HG02973 (cell line): ENCODE results near the gene HADH.
"Not testable (repeated sequence)": the region's sequence is repeated elsewhere in the genome, so short reads cannot be mapped to it uniquely, and the experiment has no call there.

ENCODE experiments used
- ATAC-seq: cut with Tn5 transposase; IDR thresholded peaks from one replicate; pipeline ENCODE4 v1.9.1; 2021; ENCODE audit warnings: moderate library complexity; ENCODE audit not compliant: unreplicated experiment

Gene HADH

GRCh38 chr4:108029731-108030130, 40.0 kb downstream of the HADH start:
- no peak for ATAC-seq

DNA sequence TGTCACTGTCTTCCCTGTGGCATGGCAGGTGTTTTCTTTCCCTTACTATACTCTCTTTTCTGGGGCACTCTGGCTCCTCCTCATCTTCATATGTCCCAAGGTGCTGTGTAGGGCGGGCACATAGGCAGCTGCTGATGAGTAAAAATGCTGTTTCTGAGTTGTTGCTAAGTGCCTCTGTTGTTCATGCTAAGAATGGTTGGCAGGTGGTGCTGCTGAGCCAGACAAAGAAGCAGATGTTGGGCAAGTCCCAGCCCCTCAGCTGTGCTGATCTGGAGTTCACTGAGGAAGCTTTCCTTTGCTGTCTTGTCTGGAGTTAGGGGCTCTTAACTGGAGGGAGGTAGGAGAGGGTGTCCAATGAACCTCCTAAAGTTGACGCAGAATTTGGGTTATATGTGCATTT, 40.6 kb downstream of the HADH start:
- ATAC-seq, result peak; percentile 93

DNA sequence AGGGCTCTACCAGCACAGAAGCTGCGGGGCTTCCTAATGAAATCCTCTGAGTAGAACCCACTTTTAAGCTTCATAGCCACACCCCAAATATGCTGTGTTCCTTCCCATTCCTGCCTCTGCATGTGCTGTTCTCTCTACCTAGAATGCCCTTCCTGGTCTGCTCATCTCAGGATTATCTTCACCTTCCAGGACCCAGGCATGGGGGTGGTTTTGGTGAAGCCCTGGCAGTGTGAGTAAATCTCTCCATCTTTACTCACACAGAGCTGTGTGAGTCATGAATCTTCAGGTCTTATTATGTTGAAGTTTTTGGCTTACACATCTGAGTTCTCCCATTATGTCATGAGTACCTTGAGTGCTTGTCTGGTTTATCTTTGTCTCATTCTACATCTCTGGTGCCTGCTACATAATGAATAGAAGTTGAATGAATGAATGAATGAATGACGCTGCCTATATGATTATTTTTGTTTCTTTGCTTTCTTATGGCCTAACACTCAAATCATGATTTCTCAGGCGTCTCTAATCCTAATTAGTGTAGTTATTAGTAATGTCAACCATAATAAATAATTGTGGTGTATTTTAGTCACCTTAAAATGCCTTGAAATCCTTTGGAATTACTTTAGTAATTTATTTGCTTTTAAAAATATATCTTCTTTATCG, 41.9 kb downstream of the HADH start:
- no peak for ATAC-seq

- ATAC-seq, result no peak
These were observed 43.7 kb downstream of the HADH start for GRCh38 chr4:108033348-108033747.

DNA sequence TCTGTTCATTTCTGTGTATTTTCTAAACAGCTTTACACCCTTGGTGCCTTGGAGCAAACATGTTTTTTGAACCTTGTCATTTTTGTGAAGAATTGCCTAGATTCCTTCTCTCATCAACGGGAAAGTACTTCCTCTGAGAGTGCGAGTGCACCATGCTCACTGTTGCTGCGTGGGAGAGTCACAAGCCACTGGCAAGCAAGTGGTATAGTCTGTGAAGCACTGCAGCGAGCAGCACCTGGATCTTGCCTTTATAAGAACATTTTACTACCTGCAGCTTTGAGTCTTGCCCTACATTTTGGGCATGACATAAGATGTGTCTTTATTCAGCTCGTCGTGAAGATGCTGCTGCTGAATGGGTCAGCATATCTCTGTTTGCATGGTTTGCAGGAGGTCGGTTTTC, 44.9 kb downstream of the HADH start:
- no peak for ATAC-seq

- ATAC-seq, result no peak
These were observed 46.0 kb downstream of the HADH start for GRCh38 chr4:108035691-108036090.

GRCh38 chr4:108036213-108036612, 46.5 kb downstream of the HADH start:
- peak; percentile 91 for ATAC-seq

DNA sequence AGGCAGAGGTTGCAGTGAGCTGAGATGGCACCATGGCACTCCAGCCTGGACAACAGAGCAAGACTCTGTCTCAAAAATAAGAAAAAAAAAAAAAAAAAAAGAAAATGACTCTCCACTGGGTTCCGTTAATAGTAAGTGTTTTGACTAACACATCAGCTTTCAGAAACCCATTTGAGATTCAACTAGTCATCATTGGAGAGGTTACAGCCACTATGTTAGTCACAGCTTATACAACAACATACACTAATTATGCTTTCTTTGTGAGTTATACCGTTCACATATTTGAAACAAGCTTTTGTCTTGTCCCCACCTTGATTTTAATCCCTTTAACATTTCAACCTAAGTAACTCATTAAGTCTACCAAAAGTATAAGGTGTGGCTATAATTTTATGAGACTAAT, 48.2 kb downstream of the HADH start:
- no peak for ATAC-seq

GRCh38 chr4:108042927-108043326, 53.2 kb downstream of the HADH start:
- no peak for ATAC-seq

- no peak for ATAC-seq
These were observed 53.8 kb downstream of the HADH start for GRCh38 chr4:108043526-108043925.

- no peak for ATAC-seq
These were observed 55.4 kb downstream of the HADH start for GRCh38 chr4:108044951-108045686.

DNA sequence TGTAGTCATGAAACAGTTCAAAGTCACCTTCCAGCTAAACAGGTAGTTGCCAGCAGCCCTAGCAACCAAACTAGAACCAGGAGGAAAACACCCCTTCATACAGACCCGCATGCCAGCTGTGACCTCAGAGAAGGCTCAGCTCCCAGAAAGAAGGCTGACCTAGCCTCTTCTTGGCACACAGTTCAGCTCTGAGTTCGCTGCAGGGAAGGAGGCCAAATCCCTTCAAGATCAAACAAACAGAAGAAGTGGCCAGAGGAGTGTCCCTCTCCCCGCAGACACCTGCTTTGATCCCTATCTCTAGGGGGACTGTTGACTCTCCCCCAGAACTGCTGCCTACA, 56.0 kb downstream of the HADH start:
- no peak for ATAC-seq

DNA sequence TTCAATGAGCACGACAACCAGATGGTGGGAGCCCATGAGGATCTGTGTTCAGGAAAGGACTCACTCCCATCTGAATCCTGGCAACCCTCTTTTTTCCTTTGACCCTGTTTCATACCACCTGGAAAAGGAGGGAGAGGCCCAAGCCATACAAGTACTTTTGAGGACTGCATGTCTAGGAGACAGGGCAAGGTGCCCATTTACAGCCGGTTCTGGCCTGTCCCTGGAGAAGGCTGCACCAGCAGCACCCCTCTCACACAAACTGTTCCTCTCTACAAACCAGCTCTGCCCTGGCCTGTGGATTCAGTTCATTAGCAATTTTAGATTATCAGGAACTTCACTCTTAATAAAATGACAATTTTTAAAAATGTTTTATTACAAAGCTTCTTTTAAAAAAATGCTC, 57.5 kb downstream of the HADH start:
- no peak for ATAC-seq

DNA sequence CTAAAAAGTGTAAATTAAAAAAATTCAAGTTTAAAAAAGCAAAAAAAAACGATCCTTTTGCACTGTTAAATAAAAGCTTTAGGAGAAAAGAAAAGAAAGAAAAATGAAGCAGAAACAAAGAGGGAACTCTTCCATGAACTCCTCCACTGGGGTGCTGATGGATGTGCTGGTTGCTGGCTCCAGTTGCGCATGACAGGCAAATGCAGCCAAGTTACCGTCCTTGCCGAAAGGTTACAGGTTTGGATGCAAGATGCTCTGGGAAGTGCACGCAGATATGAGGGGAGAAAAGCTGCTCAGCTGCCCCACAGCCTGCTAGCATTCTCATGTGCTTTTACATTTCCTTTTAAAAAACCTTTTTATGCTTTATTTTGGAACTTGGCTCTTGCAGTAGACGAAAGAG, 58.5 kb downstream of the HADH start:
- ATAC-seq, result no peak

GRCh38 chr4:108048997-108049396, 59.3 kb downstream of the HADH start:
- no peak for ATAC-seq

- no peak for ATAC-seq
These were observed 59.7 kb downstream of the HADH start for GRCh38 chr4:108049406-108049805.

GRCh38 chr4:108050166-108051111, 60.8 kb downstream of the HADH start:
- not testable (repeated sequence) for ATAC-seq

DNA sequence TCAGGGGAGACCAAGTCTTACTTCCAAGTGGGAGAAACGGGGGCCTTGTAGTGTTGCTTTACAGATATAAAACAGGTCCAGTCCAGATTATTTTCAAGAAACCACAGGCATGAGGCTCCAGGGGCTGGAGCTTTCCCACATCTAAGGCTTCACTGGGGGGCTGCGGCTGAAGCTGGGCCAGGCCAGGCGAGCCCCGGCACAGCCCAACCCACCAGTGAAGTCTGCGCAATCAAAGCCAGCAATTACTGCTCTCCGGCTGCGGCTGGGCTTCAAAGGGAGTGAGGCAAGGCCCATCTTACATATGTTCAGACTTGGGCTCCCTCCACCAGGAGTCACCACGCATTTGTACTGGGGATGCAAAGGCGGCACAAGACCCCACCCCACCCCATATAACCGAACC, 61.7 kb downstream of the HADH start:
- no peak for ATAC-seq

DNA sequence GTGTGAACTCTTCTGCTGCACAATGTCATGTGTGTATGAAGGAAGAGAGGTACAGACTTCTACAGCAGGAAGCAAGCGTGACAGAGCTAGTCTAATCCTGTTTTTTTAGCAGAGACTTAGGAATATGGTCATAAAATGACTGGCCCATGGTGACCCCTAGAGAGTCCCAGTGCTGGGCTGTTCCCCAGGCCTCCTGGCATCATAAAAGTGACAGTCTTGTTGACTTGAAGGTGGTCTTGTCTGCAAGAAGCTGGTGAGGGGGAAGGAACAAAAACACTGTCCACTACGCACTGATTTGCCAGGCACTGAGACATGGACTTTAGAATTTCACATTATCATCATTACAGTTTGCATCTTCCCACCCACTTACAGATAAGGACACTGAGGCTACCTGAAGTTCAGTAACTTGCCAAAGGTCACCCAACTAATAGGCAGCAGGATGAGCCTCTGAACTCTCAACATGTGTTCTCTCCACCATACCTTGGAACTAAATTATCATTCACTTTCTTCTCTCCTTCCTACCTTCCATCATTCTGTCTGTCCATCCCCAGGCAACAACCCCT, 63.0 kb downstream of the HADH start:
- no peak for ATAC-seq

- peak; percentile 96 for ATAC-seq
These were observed 63.6 kb downstream of the HADH start for GRCh38 chr4:108053251-108053711.

DNA sequence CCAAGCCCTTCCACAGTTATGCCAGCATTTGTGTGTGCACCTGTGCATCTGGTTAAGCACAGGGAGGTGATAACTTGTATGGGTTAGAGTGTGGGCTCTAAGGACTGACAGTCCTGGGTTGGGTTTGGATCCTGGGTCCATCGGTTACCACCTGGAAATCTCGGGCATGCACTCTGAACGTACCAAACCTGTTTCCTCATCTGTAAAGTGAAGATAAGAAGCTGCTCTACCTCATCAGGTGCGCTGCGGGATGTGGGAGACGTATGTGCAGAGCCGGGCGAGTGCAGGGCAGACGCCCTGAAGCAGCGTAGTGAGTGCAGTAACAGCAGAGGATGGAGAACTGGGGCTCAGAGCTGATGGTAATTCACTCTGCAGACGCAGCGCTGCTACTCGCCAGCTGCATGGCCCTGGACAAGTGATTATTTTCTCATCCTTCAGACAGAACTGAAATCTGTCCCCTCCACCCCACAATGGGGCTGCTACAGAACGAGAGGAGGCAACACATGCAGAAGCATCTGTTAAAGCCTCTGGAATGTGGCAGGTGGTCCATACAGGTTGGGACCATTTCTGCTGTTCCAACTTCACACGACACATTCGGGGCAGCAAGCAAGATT, 64.4 kb downstream of the HADH start:
- ATAC-seq, result no peak
